ENCODE data around the gene CACTIN. TPM values are rescaled to one million over a fixed set of nuclear protein-coding genes. Genes with fewer than 3 reads are reported as not detected.
"Not testable (repeated sequence)": the region's sequence is repeated elsewhere in the genome, so short reads cannot be mapped to it uniquely, and the experiment has no call there.

CACTIN gene
- total and polyA plus RNA-seq, 5 donors from 2014 or later, result 2.9 to 32.7 (median 9.1) TPM

- Histone ChIP-seq H3K27me3 (ENCODE audit: control insufficient read depth, insufficient read depth, low read length) (no peaks in the 10 kb centered on the region), H3K36me3 (ENCODE audit: control insufficient read depth, insufficient read depth, low read length) (peaks cover 1% of the 10 kb centered on the region), H3K4me3 (ENCODE audit: low read depth, low read length) (no peak overlapping the region), H3K27ac (ENCODE audit: insufficient read depth, low read length, poor library complexity, severe bottlenecking) (no peak overlapping the region), H3K9me3 (ENCODE audit: control insufficient read depth in 2 of 2, low read length in 2 of 2) (no peaks in the 10 kb centered on the region), H3K4me1 (ENCODE audit: control insufficient read depth, insufficient read depth, low read length, poor library complexity, severe bottlenecking) (no peaks in the 10 kb centered on the region)
- peaks cover 0 to 1% (median 0%) of the 10 kb centered on the region in 7 donors for H3K9me3 Mint-ChIP-seq
- no peak overlapping the region for H3K4me3 Mint-ChIP-seq
- no peak overlapping the region for H3K27ac Mint-ChIP-seq
- peaks cover 8% of the 10 kb centered on the region for H3K36me3 Mint-ChIP-seq
- H3K4me1 Mint-ChIP-seq, result peaks cover 0 to 2% (median 0%) of the 10 kb centered on the region in 4 donors
- H3K27me3 Mint-ChIP-seq, result no peaks in the 10 kb centered on the region
- ATAC-seq (ENCODE audit: low read depth in 2 of 2) (no peak), DNase-seq (no peak)
Observed at GRCh38 chr19:3633559-3633988, 7.0 kb upstream of the CACTIN start.

DNA sequence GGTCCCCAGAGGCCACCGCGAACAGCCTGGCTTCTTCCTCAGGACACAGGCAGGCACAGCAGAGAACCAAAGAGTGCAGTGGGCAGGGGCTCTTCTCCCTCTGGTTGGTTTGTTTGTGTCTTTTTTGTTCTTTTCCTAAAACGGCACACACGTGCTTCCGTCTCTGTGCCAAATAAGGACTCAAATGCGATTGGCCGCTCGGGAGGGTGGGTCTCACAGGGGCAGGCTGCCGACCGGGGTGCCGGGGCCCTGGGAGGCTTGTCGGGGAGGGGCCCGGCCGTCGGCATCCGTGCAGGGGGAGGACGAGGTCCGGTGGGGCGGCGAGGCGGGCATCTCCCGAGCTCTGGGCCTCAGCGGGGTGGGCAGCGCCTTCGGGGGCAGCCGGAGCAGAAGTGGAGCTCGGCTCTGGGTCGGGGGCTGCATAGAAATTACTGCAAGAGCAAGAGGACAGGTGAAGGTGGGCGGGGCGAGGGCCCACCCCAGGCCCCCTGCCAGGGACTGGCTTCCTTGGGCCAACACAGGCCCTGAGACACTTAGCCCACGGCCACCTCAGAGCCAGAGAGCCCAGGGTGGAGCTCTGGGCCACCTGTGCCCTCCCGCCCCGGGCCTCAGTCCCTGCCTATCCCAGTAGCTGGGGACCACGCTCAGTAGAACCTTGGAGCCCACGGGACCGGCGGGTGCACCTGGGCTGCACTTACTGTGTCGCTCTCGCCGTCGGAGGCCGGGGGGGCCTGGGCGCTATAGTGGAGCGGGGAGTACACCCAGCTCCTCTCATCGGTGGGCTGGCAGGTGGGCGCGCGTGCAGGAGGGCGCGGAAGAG, 6.4 kb upstream of the CACTIN start:
- Mint-ChIP-seq H3K4me3 (no peak overlapping the region), H3K4me1 (peaks cover 0 to 2% (median 0%) of the 10 kb centered on the region in 4 donors), H3K27me3 (no peaks in the 10 kb centered on the region), H3K9me3 (peaks cover 0 to 1% (median 0%) of the 10 kb centered on the region in 7 donors), H3K27ac (no peak overlapping the region), H3K36me3 (peaks cover 8% of the 10 kb centered on the region)
- Histone ChIP-seq H3K27ac (ENCODE audit: insufficient read depth, low read length, poor library complexity, severe bottlenecking) (no peak overlapping the region), H3K27me3 (ENCODE audit: control insufficient read depth, insufficient read depth, low read length) (no peaks in the 10 kb centered on the region), H3K4me1 (ENCODE audit: control insufficient read depth, insufficient read depth, low read length, poor library complexity, severe bottlenecking) (no peaks in the 10 kb centered on the region), H3K9me3 (ENCODE audit: control insufficient read depth in 2 of 2, low read length in 2 of 2) (no peaks in the 10 kb centered on the region), H3K36me3 (ENCODE audit: control insufficient read depth, insufficient read depth, low read length) (no peaks in the 10 kb centered on the region), H3K4me3 (ENCODE audit: low read depth, low read length) (no peak overlapping the region)
- ATAC-seq (ENCODE audit: low read depth in 2 of 2) (no peak), DNase-seq (no peak)

DNA sequence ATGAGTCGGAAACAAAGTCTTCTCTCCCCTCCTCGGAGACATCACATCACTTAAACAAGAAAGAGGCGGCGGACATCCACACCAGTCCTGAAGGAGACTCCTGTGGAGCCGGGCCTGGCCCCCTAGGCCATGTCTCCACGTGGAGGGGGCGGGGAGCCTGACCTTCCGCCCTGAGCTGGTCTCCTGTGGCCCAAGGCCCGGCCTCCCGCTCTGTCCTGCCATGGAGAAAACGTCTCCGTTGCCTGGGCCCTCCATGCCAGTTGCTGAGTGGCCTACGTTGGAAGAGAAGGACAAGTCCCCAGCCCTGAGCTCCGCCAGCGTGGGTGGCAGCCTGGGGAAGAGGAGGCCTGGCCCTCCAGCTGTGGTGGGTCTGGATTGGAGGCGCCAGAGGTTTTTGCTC, 5.5 kb upstream of the CACTIN start:
- Mint-ChIP-seq H3K4me3 (no peak overlapping the region), H3K4me1 (peaks cover 0 to 8% (median 2%) of the 10 kb centered on the region in 4 donors), H3K36me3 (peaks cover 8% of the 10 kb centered on the region), H3K27me3 (no peaks in the 10 kb centered on the region), H3K9me3 (peaks cover 0 to 1% (median 0%) of the 10 kb centered on the region in 7 donors), H3K27ac (no peak overlapping the region)
- H3K9me3 ChIP-seq (ENCODE audit: control insufficient read depth in 2 of 2, low read length in 2 of 2), result no peaks in the 10 kb centered on the region
- no peak for ATAC-seq (ENCODE audit: low read depth in 2 of 2)
- H3K4me3 ChIP-seq (ENCODE audit: low read depth, low read length), result no peak overlapping the region
- H3K27me3 ChIP-seq (ENCODE audit: control insufficient read depth, insufficient read depth, low read length), result no peaks in the 10 kb centered on the region
- no peaks in the 10 kb centered on the region for H3K36me3 ChIP-seq (ENCODE audit: control insufficient read depth, insufficient read depth, low read length)
- H3K4me1 ChIP-seq (ENCODE audit: control insufficient read depth, insufficient read depth, low read length, poor library complexity, severe bottlenecking), result peaks cover 4% of the 10 kb centered on the region
- no peak overlapping the region for H3K27ac ChIP-seq (ENCODE audit: insufficient read depth, low read length, poor library complexity, severe bottlenecking)
- DNase-seq, result no peak

GRCh38 chr19:3631053-3631861, 4.7 kb upstream of the CACTIN start:
- Histone ChIP-seq H3K9me3 (ENCODE audit: control insufficient read depth in 2 of 2, low read length in 2 of 2) (no peaks in the 10 kb centered on the region), H3K27ac (ENCODE audit: insufficient read depth, low read length, poor library complexity, severe bottlenecking) (no peak overlapping the region), H3K4me3 (ENCODE audit: low read depth, low read length) (no peak overlapping the region), H3K4me1 (ENCODE audit: control insufficient read depth, insufficient read depth, low read length, poor library complexity, severe bottlenecking) (peaks cover 7% of the 10 kb centered on the region), H3K36me3 (ENCODE audit: control insufficient read depth, insufficient read depth, low read length) (no peaks in the 10 kb centered on the region), H3K27me3 (ENCODE audit: control insufficient read depth, insufficient read depth, low read length) (no peaks in the 10 kb centered on the region)
- Mint-ChIP-seq H3K4me1 (peaks cover 0 to 15% (median 7%) of the 10 kb centered on the region in 4 donors), H3K27ac (no peak overlapping the region), H3K36me3 (peaks cover 8% of the 10 kb centered on the region), H3K4me3 (no peak overlapping the region), H3K9me3 (peaks cover 0 to 1% (median 0%) of the 10 kb centered on the region in 7 donors), H3K27me3 (peaks cover 4% of the 10 kb centered on the region)
- no peak for ATAC-seq (ENCODE audit: low read depth in 2 of 2)
- DNase-seq, result no peak

DNA sequence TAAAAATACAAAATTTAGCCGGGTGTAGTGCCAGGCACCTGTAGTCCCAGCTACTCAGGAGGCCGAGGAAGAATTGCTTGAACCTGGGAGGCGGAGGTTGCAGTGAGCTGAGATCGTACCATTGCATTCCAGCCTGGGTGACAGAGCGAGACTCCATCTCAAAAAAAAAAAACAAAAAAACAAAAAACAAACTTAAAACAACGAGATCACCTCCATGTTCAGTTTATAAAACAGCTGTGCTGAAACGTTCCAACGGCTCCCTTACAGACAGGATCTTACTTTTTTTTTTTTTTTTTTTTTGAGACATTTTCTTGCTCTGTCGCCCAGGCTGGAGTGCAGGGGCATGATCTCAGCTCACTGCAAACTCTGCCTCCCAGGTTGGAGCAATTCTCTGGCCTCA, 2.2 kb upstream of the CACTIN start:
- H3K27ac ChIP-seq (ENCODE audit: insufficient read depth, low read length, poor library complexity, severe bottlenecking); H3K27me3 ChIP-seq (ENCODE audit: control insufficient read depth, insufficient read depth, low read length); H3K9me3 Mint-ChIP-seq; H3K27ac Mint-ChIP-seq; H3K36me3 Mint-ChIP-seq; H3K4me3 Mint-ChIP-seq; H3K9me3 ChIP-seq (ENCODE audit: control insufficient read depth in 2 of 2, low read length in 2 of 2); H3K27me3 Mint-ChIP-seq; ATAC-seq (ENCODE audit: low read depth in 2 of 2); DNase-seq; H3K4me3 ChIP-seq (ENCODE audit: low read depth, low read length); H3K36me3 ChIP-seq (ENCODE audit: control insufficient read depth, insufficient read depth, low read length): not testable (repeated sequence)
- peaks cover 5 to 37% (median 18%) of the 10 kb centered on the region in 4 donors for H3K4me1 Mint-ChIP-seq
- peaks cover 29% of the 10 kb centered on the region for H3K4me1 ChIP-seq (ENCODE audit: control insufficient read depth, insufficient read depth, low read length, poor library complexity, severe bottlenecking)

DNA sequence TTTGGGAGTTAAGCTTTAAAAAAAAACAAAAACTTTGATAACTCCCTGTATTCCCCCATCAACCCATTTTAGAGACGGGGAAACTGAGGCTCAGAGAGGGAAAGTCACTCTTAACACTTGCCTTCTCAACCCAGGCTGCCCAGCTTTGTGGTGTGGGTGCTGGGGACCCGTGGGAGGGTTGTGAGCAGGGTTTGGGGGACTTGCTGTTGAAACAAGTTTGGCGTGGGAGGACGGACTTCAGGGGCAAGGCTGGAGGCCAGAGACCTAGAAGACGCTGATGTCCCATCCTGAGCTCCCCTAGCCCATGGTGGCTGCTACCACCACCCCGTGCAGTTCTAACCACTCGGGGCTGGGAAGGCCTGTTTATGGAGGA, 747 bp upstream of the CACTIN start:
- H3K4me3 ChIP-seq (ENCODE audit: low read depth, low read length), result peak overlapping the region; percentile 51
- H3K27ac Mint-ChIP-seq, result peak overlapping the region in 2 of 3 donors; percentile 99
- peak overlapping the region; percentile 18 for H3K27ac ChIP-seq (ENCODE audit: insufficient read depth, low read length, poor library complexity, severe bottlenecking)

DNA sequence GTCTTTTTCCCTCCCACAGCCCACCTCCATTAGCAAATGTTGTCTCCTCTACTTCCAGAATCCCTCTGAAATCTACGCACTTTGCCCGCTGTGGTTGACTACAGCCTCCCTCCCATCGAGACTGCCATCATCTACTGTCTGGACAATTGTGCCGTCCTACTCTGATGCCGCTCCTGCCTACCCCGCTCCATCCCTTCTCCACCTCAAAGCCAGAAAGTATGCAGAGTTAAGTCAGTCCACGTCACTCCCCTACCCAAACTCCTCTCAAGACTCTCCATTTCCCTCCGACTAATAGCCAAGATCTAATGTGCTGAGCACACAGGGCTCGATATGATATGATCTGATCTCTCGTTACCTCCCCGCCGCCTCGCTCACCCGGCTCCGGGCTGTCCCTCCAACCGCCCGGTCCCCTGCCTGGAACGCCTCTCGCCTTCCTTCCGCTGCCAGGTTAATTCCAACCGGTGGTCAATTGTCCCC, 556 bp downstream of the CACTIN start:
- peaks cover 4% of the 10 kb centered on the region for H3K27me3 Mint-ChIP-seq
- no peak for DNase-seq
- H3K4me3 Mint-ChIP-seq, result peak overlapping the region; percentile 87 to 99 (median 96)
- H3K36me3 Mint-ChIP-seq, result peaks cover 16% of the 10 kb centered on the region
- Histone ChIP-seq H3K4me1 (ENCODE audit: control insufficient read depth, insufficient read depth, low read length, poor library complexity, severe bottlenecking) (peaks cover 29% of the 10 kb centered on the region), H3K9me3 (ENCODE audit: control insufficient read depth in 2 of 2, low read length in 2 of 2) (no peaks in the 10 kb centered on the region), H3K36me3 (ENCODE audit: control insufficient read depth, insufficient read depth, low read length) (peaks cover 8% of the 10 kb centered on the region), H3K4me3 (ENCODE audit: low read depth, low read length) (peak overlapping the region; percentile 87), H3K27me3 (ENCODE audit: control insufficient read depth, insufficient read depth, low read length) (no peaks in the 10 kb centered on the region), H3K27ac (ENCODE audit: insufficient read depth, low read length, poor library complexity, severe bottlenecking) (peak overlapping the region; percentile 87)
- peak overlapping the region; percentile 39 to 99 (median 87) for H3K27ac Mint-ChIP-seq
- no peaks in the 10 kb centered on the region for H3K9me3 Mint-ChIP-seq
- no peak for ATAC-seq (ENCODE audit: low read depth in 2 of 2)
- peaks cover 5 to 42% (median 18%) of the 10 kb centered on the region in 4 donors for H3K4me1 Mint-ChIP-seq

More for the DNA sequence above, 747 bp upstream of the CACTIN start:
- H3K9me3 ChIP-seq (ENCODE audit: control insufficient read depth in 2 of 2, low read length in 2 of 2), result no peaks in the 10 kb centered on the region
- Mint-ChIP-seq H3K9me3 (no peaks in the 10 kb centered on the region), H3K4me1 (peaks cover 5 to 40% (median 18%) of the 10 kb centered on the region in 4 donors), H3K27me3 (peaks cover 4% of the 10 kb centered on the region), H3K36me3 (peaks cover 13% of the 10 kb centered on the region), H3K4me3 (peak overlapping the region; percentile 82 to 99 (median 92))
- H3K27me3 ChIP-seq (ENCODE audit: control insufficient read depth, insufficient read depth, low read length), result no peaks in the 10 kb centered on the region
- H3K4me1 ChIP-seq (ENCODE audit: control insufficient read depth, insufficient read depth, low read length, poor library complexity, severe bottlenecking), result peaks cover 29% of the 10 kb centered on the region
- no peak for ATAC-seq (ENCODE audit: low read depth in 2 of 2)
- peaks cover 8% of the 10 kb centered on the region for H3K36me3 ChIP-seq (ENCODE audit: control insufficient read depth, insufficient read depth, low read length)
- DNase-seq, result no peak
